CD4-positive, alpha-beta T cell (primary cell): ENCODE data around the gene FCRLB. TPM values are rescaled to one million over a fixed set of nuclear protein-coding genes. Genes with fewer than 3 reads are reported as not detected.

ENCODE experiments used
- ATAC-seq: fragments of 200-7000 bp; cut with Tn5 transposase; one replicate; pipeline ENCODE4 v1.10.0; 2022; ENCODE audit warnings: mild to moderate bottlenecking; ENCODE audit not compliant: poor library complexity
- CTCF ChIA-PET: fragments of 350-600 bp; sonication (Branson Sonifier 250); formaldehyde crosslinking; loops from one replicate; lab custom pipeline; 2021; ENCODE audit warnings: antibody characterized with exemption, inconsistent platforms; lab: Charles Lee
- POLR2A ChIA-PET: fragments of 350-600 bp; sonication (Branson Sonifier 250); formaldehyde crosslinking; loops from one replicate; lab custom pipeline; 2021; ENCODE audit warnings: antibody characterized with exemption, inconsistent platforms; lab: Charles Lee
- DNase-seq, 14 experiments: peaks; one replicate each; pipeline ENCODE4 v3.0.0-alpha.2; 2013 to 2020; ENCODE audit warnings: mixed read lengths in 2 of 14
- H3K27ac ChIP-seq, 2 donors: one replicate each; pipeline versions ENCODE4 v1.5.1 to v1.7.0; 2013; ENCODE audit warnings: low read length in 2 of 2, low read depth in 1 of 2, mild to moderate bottlenecking in 1 of 2
- H3K27me3 ChIP-seq, 2 experiments: 1 replicate in 1 of 2; 2 replicates in 1 of 2; pipeline versions ENCODE4 v1.6.1 to v1.7.0; 2013; ENCODE audit warnings: low read length in 2 of 2, control low read depth in 1 of 2, mild to moderate bottlenecking in 1 of 2, moderate library complexity in 1 of 2; ENCODE audit not compliant: insufficient read depth in 2 of 2, control insufficient read depth in 1 of 2
- H3K36me3 ChIP-seq: one replicate; pipeline ENCODE4 v1.6.1; 2013; ENCODE audit warnings: low read length, control low read depth; ENCODE audit not compliant: insufficient read depth
- H3K4me1 ChIP-seq: one replicate; pipeline ENCODE4 v1.6.1; 2013; ENCODE audit warnings: low read length, control low read depth; ENCODE audit not compliant: insufficient read depth
- H3K4me3 ChIP-seq: one replicate; pipeline ENCODE4 v1.5.1; 2013; ENCODE audit warnings: mild to moderate bottlenecking, low read length, moderate library complexity
- H3K9me3 ChIP-seq, 2 experiments: 1 replicate in 1 of 2; 2 replicates in 1 of 2; pipeline versions ENCODE4 v1.6.1 to v1.7.0; 2013; ENCODE audit warnings: low read length in 2 of 2, mild to moderate bottlenecking in 2 of 2, control low read depth in 1 of 2, moderate library complexity in 1 of 2; ENCODE audit not compliant: control insufficient read depth in 1 of 2, insufficient read depth in 1 of 2
- H3K27ac Mint-ChIP-seq: one replicate; pipeline ENCODE4 v1.8.0; 2020; ENCODE audit warnings: mixed read lengths
- H3K27me3 Mint-ChIP-seq: one replicate; pipeline ENCODE4 v1.8.0; 2021; ENCODE audit warnings: mixed read lengths
- H3K36me3 Mint-ChIP-seq: one replicate; pipeline ENCODE4 v1.8.0; 2021; ENCODE audit warnings: low read depth, mixed read lengths
- H3K4me1 Mint-ChIP-seq: one replicate; pipeline ENCODE4 v1.8.0; 2021; ENCODE audit warnings: low read depth, mixed read lengths
- H3K4me3 Mint-ChIP-seq: one replicate; pipeline ENCODE4 v1.8.0; 2020; ENCODE audit warnings: mild to moderate bottlenecking, mixed read lengths
- H3K9me3 Mint-ChIP-seq: one replicate; pipeline ENCODE4 v1.8.0; 2020; ENCODE audit warnings: mixed read lengths
- CTCF ChIP-seq: fragments of 200-600 bp; IDR thresholded peaks from one replicate; pipeline ENCODE4 v1.8.0; 2022; ENCODE audit warnings: antibody characterized with exemption, mild to moderate bottlenecking
- intact Hi-C, 2 experiments: fragments of 100-400 bp; cut with DNase I in 1 of 2; cut with micrococcal nuclease in 1 of 2; formaldehyde crosslinking; loops; one replicate each; pipeline versions ENCODE4 v1.15.1 to v1.9.0; 2023 to 2025; cut with DNase I, micrococcal nuclease
- total RNA-seq, 174 experiments: library from RNA in 2 of 174; stranded (reverse) in 2 of 174; gene quantifications; one replicate each; pipeline ENCODE4 v1.2.3 and lab custom pipeline; 2021 to 2026

The FCRLB gene
- total RNA-seq, 2 experiments from 2014 or later: 0.11 TPM; not detected in 1

GRCh38 chr1:161728376-161729226, 7.3 kb downstream of the FCRLB start:
- Mint-ChIP-seq H3K36me3 (peaks cover 3% of the 10 kb centered on the region), H3K27me3 (peaks cover 28% of the 10 kb centered on the region), H3K27ac (no peak overlapping the region), H3K9me3 (no peaks in the 10 kb centered on the region), H3K4me3 (peak overlapping the region; percentile 28), H3K4me1 (peaks cover 37% of the 10 kb centered on the region)
- no peak overlapping the region for H3K4me3 ChIP-seq
- H3K36me3 ChIP-seq: no peaks in the 10 kb centered on the region
- H3K27ac ChIP-seq: no peak overlapping the region
- no peak for ATAC-seq
- CTCF ChIA-PET: interaction anchor here (0.7 to 1.7 kb wide), 4 partner anchors 10 to 16 kb away, joined by 3 to 6 read pairs (median 3); no protein-coding TSS in a partner anchor
- H3K4me1 ChIP-seq: peaks cover 33% of the 10 kb centered on the region
- H3K27me3 ChIP-seq: peaks cover 0 to 3% of the 10 kb centered on the region in 2 experiments
- intact Hi-C loops: no loop called here
- POLR2A ChIA-PET: interaction anchor here (1.3 to 4.7 kb wide), 2 partner anchors 10 to 105 kb away, joined by 3 to 38 read pairs; no protein-coding TSS in a partner anchor
- H3K9me3 ChIP-seq: no peaks in the 10 kb centered on the region
- DNase-seq: peak in 2 of 14 experiments; percentile 43 to 48
- TF ChIP-seq CTCF: no peak

- no peak for ATAC-seq
- H3K36me3 Mint-ChIP-seq: peaks cover 3% of the 10 kb centered on the region
- H3K27ac Mint-ChIP-seq: no peak overlapping the region
- no peak for TF ChIP-seq CTCF
- H3K36me3 ChIP-seq: no peaks in the 10 kb centered on the region
- H3K27me3 ChIP-seq: peaks cover 0 to 3% of the 10 kb centered on the region in 2 experiments
- DNase-seq: peak in 4 of 14 experiments; percentile 44 to 56 (median 48)
- intact Hi-C loops: no loop called here
- H3K9me3 ChIP-seq: no peaks in the 10 kb centered on the region
- CTCF ChIA-PET: interaction anchor here (0.6 to 1.7 kb wide), 5 partner anchors 8 to 83 kb away, joined by 3 to 6 read pairs (median 4); no protein-coding TSS in a partner anchor
- H3K4me1 ChIP-seq: peaks cover 33% of the 10 kb centered on the region
- no peak overlapping the region for H3K27ac ChIP-seq
- H3K9me3 Mint-ChIP-seq: no peaks in the 10 kb centered on the region
- POLR2A ChIA-PET: interaction anchor here (1.0 to 1.3 kb wide), 2 partner anchors 19 to 107 kb away, joined by 3 to 4 read pairs; partner anchors contain the start of gene DUSP12
- no peak overlapping the region for H3K4me3 ChIP-seq
- peaks cover 21% of the 10 kb centered on the region for H3K27me3 Mint-ChIP-seq
- H3K4me1 Mint-ChIP-seq: peaks cover 37% of the 10 kb centered on the region
- H3K4me3 Mint-ChIP-seq: no peak overlapping the region
These were observed 8.8 kb downstream of the FCRLB start for GRCh38 chr1:161730050-161730564.

- H3K4me3 Mint-ChIP-seq: no peak overlapping the region
- CTCF ChIA-PET: no interaction called here
- POLR2A ChIA-PET: no interaction called here
These were observed 9.9 kb downstream of the FCRLB start for GRCh38 chr1:161731241-161731640.

More at GRCh38 chr1:161731241-161731640, 9.9 kb downstream of the FCRLB start:
- Histone ChIP-seq H3K36me3 (no peaks in the 10 kb centered on the region), H3K4me3 (no peak overlapping the region), H3K27ac (no peak overlapping the region), H3K27me3 (no peaks in the 10 kb centered on the region), H3K4me1 (peaks cover 25% of the 10 kb centered on the region), H3K9me3 (no peaks in the 10 kb centered on the region)
- Mint-ChIP-seq H3K36me3 (peaks cover 3% of the 10 kb centered on the region), H3K9me3 (no peaks in the 10 kb centered on the region), H3K4me1 (peaks cover 30% of the 10 kb centered on the region), H3K27me3 (peaks cover 29% of the 10 kb centered on the region), H3K27ac (no peak overlapping the region)
- DNase-seq (no peak), ATAC-seq (no peak)
- TF ChIP-seq CTCF: no peak
- intact Hi-C loops: no loop called here
